ENCODE data around the gene PROSER1. TPM values are rescaled to one million over a fixed set of nuclear protein-coding genes. Genes with fewer than 3 reads are reported as not detected.

Gene PROSER1
- total and polyA plus RNA-seq, 10 donors = 12.8 to 52.2 (median 35.4) TPM

GRCh38 chr13:39062004-39062403 is 24.1 kb upstream of the PROSER1 start:
- no peaks in the 10 kb centered on the region for H3K27me3 ChIP-seq (replicated peaks in 1 of 7)
- no peak overlapping the region for H3K27ac ChIP-seq
- no peak overlapping the region for H3K4me3 ChIP-seq
- 96 to 100% (median 96%) methylated on average over 4 of the region's 4 CpGs for WGBS, 5 donors
- H3K36me3 ChIP-seq = peaks cover 0 to 29% (median 0%) of the 10 kb centered on the region in 6 donors
- no peak for DNase-seq
- no peak for TF ChIP-seq CTCF (IDR thresholded peaks at IDR 0.05 in 8 of 11, conservative IDR thresholded peaks at IDR 0.05 in 3 of 11)
- TF ChIP-seq POLR2AphosphoS5 (IDR thresholded peaks at IDR 0.05) = no peak
- no peak for TF ChIP-seq POLR2A (IDR thresholded peaks at IDR 0.05)
- H3K9me3 ChIP-seq = no peaks in the 10 kb centered on the region
- H3K4me1 ChIP-seq = no peaks in the 10 kb centered on the region
- intact Hi-C loops (cut with DNase I; ENCODE audit: low total_unique reads) = no loop called here

- intact Hi-C loops (cut with DNase I; ENCODE audit: low total_unique reads) = loop anchor here (10.0 kb wide), 1 partner anchor 557 kb away; no protein-coding TSS in a partner anchor
- peaks cover 0 to 31% (median 0%) of the 10 kb centered on the region in 6 donors for H3K36me3 ChIP-seq
- peaks cover 0 to 5% (median 0%) of the 10 kb centered on the region in 8 donors for H3K9me3 ChIP-seq
- TF ChIP-seq POLR2A (IDR thresholded peaks at IDR 0.05) (no peak), CTCF (IDR thresholded peaks at IDR 0.05 in 8 of 11, conservative IDR thresholded peaks at IDR 0.05 in 3 of 11) (no peak), POLR2AphosphoS5 (IDR thresholded peaks at IDR 0.05) (no peak)
- peaks cover 0 to 15% (median 0%) of the 10 kb centered on the region in 6 donors for H3K4me1 ChIP-seq
- no peak for DNase-seq
- H3K27me3 ChIP-seq (replicated peaks in 1 of 7) = no peaks in the 10 kb centered on the region
- no peak overlapping the region for H3K27ac ChIP-seq
- H3K4me3 ChIP-seq = no peak overlapping the region
Measured at GRCh38 chr13:39058040-39058439, 20.2 kb upstream of the PROSER1 start.

GRCh38 chr13:39056018-39056417 is 18.1 kb upstream of the PROSER1 start:
- intact Hi-C loops (cut with DNase I; ENCODE audit: low total_unique reads) = loop anchor here (10.0 kb wide), 1 partner anchor 559 kb away; no protein-coding TSS in a partner anchor
- peaks cover 0 to 22% (median 0%) of the 10 kb centered on the region in 6 donors for H3K4me1 ChIP-seq
- H3K9me3 ChIP-seq = peaks cover 0 to 5% (median 0%) of the 10 kb centered on the region in 8 donors
- H3K36me3 ChIP-seq = peaks cover 0 to 28% (median 0%) of the 10 kb centered on the region in 6 donors
- DNase-seq = no peak
- no peak for TF ChIP-seq POLR2AphosphoS5 (IDR thresholded peaks at IDR 0.05)
- TF ChIP-seq CTCF (IDR thresholded peaks at IDR 0.05 in 8 of 11, conservative IDR thresholded peaks at IDR 0.05 in 3 of 11) = no peak
- no peak for TF ChIP-seq POLR2A (IDR thresholded peaks at IDR 0.05)
- H3K4me3 ChIP-seq = no peak overlapping the region
- H3K27ac ChIP-seq = no peak overlapping the region
- H3K27me3 ChIP-seq (replicated peaks in 1 of 7) = no peaks in the 10 kb centered on the region
- WGBS, 5 donors = 97 to 100% (median 100%) methylated on average over 1 of the region's 1 CpG

DNA sequence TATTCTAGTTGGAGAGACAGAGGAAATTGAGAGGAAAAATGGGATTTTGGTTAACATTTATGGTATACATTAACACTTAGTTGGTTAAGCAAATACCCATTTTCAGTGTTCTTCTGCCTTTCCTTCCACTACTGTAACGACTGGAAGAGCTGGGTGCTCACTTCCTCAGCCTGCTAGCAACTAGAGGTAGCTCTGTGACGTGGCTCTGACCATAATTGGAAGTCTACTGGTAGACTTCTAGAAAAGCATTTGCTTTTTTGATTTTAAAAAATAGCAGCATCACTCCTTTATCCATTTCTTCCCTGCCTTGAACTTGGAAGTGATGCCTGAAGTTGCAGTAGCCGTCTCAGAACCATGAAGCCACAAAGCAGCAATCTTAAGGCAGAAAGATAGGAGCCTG is 16.2 kb upstream of the PROSER1 start:
- DNase-seq = no peak
- intact Hi-C loops (cut with DNase I; ENCODE audit: low total_unique reads) = loop anchor here (10.0 kb wide), 1 partner anchor 561 kb away; no protein-coding TSS in a partner anchor
- 55 to 77% (median 68%) methylated on average over 3 of the region's 3 CpGs for WGBS, 5 donors
- TF ChIP-seq CTCF (IDR thresholded peaks at IDR 0.05 in 8 of 11, conservative IDR thresholded peaks at IDR 0.05 in 3 of 11) (no peak), POLR2AphosphoS5 (IDR thresholded peaks at IDR 0.05) (no peak), POLR2A (IDR thresholded peaks at IDR 0.05) (no peak)
- Histone ChIP-seq H3K4me1 (peaks cover 0 to 30% (median 2%) of the 10 kb centered on the region in 6 donors), H3K27me3 (replicated peaks in 1 of 7) (no peaks in the 10 kb centered on the region), H3K4me3 (no peak overlapping the region), H3K9me3 (peaks cover 0 to 5% (median 0%) of the 10 kb centered on the region in 8 donors), H3K36me3 (peaks cover 0 to 34% (median 0%) of the 10 kb centered on the region in 6 donors), H3K27ac (no peak overlapping the region)

All from spleen (tissue), 11 donors.